Measurements from ENCODE around the gene CD226.

Gene CD226

GRCh38 chr18:69820538-69820937 is 127.1 kb downstream of the CD226 start:
- DNase-seq, result no peak

GRCh38 chr18:69819460-69819859 is 128.2 kb downstream of the CD226 start:
- no peak for DNase-seq

DNA sequence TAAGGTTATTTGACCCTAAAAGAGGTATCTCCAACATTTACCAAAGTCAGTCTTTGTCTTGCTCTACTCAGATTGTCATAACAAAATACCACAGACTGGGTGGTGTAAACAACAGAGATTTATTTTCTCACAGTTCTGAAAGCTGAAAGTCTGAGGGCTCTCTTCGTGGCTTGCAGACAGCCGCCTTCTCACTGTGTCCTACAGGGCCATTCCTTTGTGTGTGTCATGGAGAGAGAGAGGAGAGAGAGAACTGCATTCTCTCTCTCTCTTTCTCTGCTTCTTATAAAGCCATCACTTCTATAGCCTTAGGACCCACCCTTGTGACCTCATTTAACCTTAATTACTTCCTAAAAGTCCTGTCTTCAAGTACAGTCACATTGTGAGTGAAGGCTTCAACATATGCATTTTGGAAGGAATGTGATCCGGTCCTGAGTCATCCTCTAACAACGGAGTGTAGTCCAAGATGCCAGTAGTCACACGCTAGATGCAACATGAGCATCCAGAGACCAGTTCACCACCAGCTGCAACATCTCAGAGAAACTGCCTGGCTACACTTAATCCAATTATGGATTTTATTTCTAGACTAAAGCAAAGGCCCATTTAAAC is 130.2 kb downstream of the CD226 start:
- DNase-seq, result no peak

DNA sequence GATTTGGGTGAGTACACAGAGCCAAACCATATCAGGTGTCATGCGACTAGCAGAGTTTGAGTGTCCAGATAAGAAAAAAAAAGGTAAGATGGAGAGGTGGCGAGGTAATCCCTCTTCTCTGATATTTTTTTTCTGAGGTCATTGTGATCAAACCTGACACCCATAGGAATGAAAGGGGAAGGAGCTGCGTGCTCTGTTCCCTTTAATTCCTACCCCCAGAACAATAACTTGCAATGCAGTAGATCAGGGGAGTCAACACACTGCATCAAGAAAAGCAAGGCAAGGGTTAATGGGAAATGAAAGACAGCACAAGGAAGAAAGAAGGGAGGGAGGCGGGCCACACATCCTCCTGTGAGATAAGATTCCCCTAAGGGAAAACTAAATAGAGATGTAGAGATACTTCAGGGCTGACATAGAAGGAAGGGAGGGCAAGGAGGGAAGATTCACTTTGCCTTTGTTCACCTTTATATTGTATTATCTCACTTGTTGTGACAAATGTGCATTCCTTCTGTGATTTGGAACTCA is 132.8 kb downstream of the CD226 start:
- no peak for DNase-seq

DNA sequence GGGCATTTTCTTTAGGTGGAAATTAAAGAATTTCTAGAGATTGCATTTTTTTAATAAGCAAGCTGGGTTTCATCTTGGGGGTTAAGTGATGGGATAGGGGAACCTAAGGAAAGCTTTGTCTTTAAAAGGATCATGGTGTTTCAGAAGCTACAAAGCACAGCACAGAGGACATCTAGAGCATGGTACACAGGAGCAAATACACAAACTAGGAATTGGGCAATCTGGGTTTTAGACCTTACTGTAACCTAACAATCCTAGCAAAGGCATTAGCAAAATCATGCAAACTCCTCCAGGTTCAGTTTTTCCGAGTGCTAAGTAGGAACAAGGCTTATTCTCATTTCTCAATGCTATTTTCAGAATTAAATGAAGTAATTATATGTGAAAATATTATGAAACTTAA is 134.1 kb downstream of the CD226 start:
- DNase-seq, result no peak

GRCh38 chr18:69808399-69808798 is 139.3 kb downstream of the CD226 start:
- DNase-seq, result no peak

DNA sequence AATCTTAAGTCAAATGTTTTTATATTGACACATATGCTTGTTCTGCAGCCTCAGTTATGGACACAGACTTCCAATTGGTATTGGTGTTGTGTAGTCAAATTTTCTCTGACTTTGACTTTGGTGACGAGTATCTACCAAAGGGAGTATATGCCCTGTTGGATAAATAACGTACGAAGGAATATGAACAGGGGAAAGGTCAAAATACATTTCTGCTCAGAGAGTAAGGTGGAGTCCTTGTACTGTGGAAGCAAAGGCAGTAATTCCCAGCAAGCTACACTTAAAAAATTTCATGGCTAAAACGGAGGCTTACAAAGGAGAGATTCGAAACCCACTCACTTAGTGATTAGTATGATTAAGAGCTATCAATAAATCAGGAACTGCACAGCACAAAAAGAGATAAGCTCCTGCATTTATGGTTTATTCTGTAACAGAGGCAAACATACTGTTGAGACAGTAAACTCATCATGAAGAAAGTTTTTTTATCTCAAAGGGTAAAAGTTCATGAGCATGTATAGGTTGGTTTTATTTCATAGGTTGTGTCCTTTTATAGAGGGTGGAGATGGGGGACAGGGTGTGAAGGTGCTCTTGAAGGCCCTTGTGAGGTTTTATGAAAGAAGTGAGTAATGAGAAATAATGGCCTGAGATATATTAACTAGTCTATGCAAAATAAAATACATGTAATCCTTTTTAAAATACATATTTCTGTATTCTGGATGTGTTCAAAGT is 142.7 kb downstream of the CD226 start:
- DNase-seq, result no peak

All from anterior cingulate cortex (tissue), 58 donors.